HCT116 (cell line): ENCODE data around the gene CNTF.

Experiments
- ELF1 ChIP-seq: IDR thresholded peaks from 2 replicates; pipeline ENCODE4 v1.6.1; 2012; ENCODE audit warnings: low read depth, borderline replicate concordance
- POLR2A ChIP-seq: IDR thresholded peaks from 2 replicates; pipeline ENCODE4 v1.7.0; 2011; ENCODE audit warnings: borderline replicate concordance; ENCODE audit not compliant: insufficient read depth, insufficient read length; ENCODE audit errors: extremely low read depth
- TF ChIP-seq, protein P1 (sequence below): IDR thresholded peaks from 2 replicates; pipeline ENCODE4 v1.6.1; 2012

DNA sequence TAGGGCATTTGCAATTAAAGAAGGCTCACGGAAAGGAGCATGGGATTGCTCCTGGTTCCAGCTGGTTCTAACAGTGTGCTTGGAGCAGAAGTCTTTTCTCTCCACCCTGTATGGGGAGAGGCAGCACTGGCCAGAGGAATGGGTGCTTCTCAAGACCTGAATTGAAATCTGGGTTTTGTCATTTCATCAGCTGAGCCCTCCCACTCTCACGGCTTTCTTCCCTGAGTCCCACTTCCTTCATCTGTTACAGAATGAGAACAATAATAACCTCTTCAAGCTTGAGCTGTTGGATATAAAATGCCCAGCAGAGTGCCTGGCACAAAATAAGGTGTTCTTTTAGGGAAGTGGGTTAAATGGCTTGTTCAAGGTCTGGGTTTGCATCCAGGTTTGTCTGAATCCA is 17.2 kb downstream of the CNTF start:
- no peak for TF ChIP-seq ELF1
- TF ChIP-seq POLR2A, result no peak
- TF ChIP-seq, protein P1, sequence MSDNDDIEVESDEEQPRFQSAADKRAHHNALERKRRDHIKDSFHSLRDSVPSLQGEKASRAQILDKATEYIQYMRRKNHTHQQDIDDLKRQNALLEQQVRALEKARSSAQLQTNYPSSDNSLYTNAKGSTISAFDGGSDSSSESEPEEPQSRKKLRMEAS, result no peak
